HL-60 (cell line): ENCODE measurements around the gene NETO2.

Experiments used
- GABPA ChIP-seq: IDR thresholded peaks from 2 replicates; pipeline ENCODE4 v1.6.1; 2012; ENCODE audit warnings: low read depth
- POLR2AphosphoS5 ChIP-seq: IDR thresholded peaks from 2 replicates; pipeline ENCODE4 v1.6.1; 2012; ENCODE audit warnings: low read depth
- SPI1 ChIP-seq: IDR thresholded peaks from 2 replicates; pipeline ENCODE4 v1.6.1; 2012; ENCODE audit warnings: low read depth, mild to moderate bottlenecking, borderline replicate concordance
- TF ChIP-seq, protein P1 (sequence below): IDR thresholded peaks from one replicate; pipeline ENCODE4 v1.5.1; 2011; ENCODE audit warnings: low read length, control low read depth, inconsistent platforms; ENCODE audit not compliant: insufficient read depth
- TF ChIP-seq, protein P2 (sequence below): IDR thresholded peaks from 2 replicates; pipeline ENCODE4 v1.6.1; 2012; ENCODE audit warnings: low read depth; ENCODE audit not compliant: insufficient replicate concordance

DNA sequence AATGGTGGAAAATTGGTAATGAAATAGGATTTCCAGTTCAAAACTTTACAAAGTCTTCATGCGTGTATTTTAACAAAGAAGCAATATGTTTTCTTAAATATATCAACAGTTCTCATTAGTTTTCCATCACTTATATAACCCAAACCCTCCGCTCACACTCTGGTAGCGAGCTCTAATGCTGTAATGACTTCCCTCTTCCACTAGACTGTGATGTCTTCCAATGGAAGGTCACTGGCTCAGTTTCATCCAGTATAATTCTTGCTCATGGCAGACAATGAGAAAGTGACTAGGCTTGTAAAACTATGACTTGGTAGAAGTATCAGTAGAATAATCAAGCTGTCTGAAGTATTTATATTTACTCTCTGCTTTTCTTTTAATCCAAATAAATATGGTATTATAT is 32.8 kb downstream of the NETO2 start:
- TF ChIP-seq, protein P1, sequence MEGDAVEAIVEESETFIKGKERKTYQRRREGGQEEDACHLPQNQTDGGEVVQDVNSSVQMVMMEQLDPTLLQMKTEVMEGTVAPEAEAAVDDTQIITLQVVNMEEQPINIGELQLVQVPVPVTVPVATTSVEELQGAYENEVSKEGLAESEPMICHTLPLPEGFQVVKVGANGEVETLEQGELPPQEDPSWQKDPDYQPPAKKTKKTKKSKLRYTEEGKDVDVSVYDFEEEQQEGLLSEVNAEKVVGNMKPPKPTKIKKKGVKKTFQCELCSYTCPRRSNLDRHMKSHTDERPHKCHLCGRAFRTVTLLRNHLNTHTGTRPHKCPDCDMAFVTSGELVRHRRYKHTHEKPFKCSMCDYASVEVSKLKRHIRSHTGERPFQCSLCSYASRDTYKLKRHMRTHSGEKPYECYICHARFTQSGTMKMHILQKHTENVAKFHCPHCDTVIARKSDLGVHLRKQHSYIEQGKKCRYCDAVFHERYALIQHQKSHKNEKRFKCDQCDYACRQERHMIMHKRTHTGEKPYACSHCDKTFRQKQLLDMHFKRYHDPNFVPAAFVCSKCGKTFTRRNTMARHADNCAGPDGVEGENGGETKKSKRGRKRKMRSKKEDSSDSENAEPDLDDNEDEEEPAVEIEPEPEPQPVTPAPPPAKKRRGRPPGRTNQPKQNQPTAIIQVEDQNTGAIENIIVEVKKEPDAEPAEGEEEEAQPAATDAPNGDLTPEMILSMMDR: no peak
- TF ChIP-seq POLR2AphosphoS5 (no peak), GABPA (no peak), SPI1 (no peak)
- TF ChIP-seq, protein P2, sequence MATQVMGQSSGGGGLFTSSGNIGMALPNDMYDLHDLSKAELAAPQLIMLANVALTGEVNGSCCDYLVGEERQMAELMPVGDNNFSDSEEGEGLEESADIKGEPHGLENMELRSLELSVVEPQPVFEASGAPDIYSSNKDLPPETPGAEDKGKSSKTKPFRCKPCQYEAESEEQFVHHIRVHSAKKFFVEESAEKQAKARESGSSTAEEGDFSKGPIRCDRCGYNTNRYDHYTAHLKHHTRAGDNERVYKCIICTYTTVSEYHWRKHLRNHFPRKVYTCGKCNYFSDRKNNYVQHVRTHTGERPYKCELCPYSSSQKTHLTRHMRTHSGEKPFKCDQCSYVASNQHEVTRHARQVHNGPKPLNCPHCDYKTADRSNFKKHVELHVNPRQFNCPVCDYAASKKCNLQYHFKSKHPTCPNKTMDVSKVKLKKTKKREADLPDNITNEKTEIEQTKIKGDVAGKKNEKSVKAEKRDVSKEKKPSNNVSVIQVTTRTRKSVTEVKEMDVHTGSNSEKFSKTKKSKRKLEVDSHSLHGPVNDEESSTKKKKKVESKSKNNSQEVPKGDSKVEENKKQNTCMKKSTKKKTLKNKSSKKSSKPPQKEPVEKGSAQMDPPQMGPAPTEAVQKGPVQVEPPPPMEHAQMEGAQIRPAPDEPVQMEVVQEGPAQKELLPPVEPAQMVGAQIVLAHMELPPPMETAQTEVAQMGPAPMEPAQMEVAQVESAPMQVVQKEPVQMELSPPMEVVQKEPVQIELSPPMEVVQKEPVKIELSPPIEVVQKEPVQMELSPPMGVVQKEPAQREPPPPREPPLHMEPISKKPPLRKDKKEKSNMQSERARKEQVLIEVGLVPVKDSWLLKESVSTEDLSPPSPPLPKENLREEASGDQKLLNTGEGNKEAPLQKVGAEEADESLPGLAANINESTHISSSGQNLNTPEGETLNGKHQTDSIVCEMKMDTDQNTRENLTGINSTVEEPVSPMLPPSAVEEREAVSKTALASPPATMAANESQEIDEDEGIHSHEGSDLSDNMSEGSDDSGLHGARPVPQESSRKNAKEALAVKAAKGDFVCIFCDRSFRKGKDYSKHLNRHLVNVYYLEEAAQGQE: no peak
